Erythroblast (primary cell): ENCODE data around the gene RARA.

Experiments used
- GATA1 ChIP-seq: IDR thresholded peaks from 2 replicates; pipeline ENCODE4 v1.6.1; 2011; ENCODE audit warnings: low read depth, mild to moderate bottlenecking, control low read depth, low read length, moderate library complexity
- POLR2A ChIP-seq: IDR thresholded peaks from 2 replicates; pipeline ENCODE4 v1.6.1; 2011; ENCODE audit warnings: mild to moderate bottlenecking, low read length

- TF ChIP-seq POLR2A (no peak), GATA1 (no peak)
Observed at GRCh38 chr17:40266882-40267281, 42.1 kb upstream of the RARA start.
